AG04450 (cell line): ENCODE data around the gene LYRM4. TPM values are rescaled to one million over a fixed set of nuclear protein-coding genes. Genes with fewer than 3 reads are reported as not detected.

Experiments
- CTCF ChIA-PET: fragments of 300-600, 350-600 bp; formaldehyde crosslinking; extraction: SDS; loops from one replicate; lab custom pipeline; 2022; ENCODE audit warnings: antibody characterized with exemption, inconsistent platforms; lab: Charles Lee
- POLR2A ChIA-PET: fragments of 350-600 bp; formaldehyde crosslinking; extraction: SDS; loops from one replicate; lab custom pipeline; 2021; ENCODE audit warnings: antibody characterized with exemption, inconsistent platforms; lab: Yijun Ruan, JAX
- DNase-seq: peaks from one replicate; pipeline ENCODE4 v3.0.0-alpha.2; 2011; ENCODE audit warnings: low read depth, low spot score
- H3K27ac ChIP-seq: one replicate; pipeline ENCODE4 v1.5.1; 2012; ENCODE audit warnings: low read depth, low read length, control low read depth
- H3K27me3 ChIP-seq: one replicate; pipeline ENCODE4 v1.6.0; 2012; ENCODE audit warnings: low read length; ENCODE audit not compliant: control insufficient read depth, insufficient read depth
- H3K4me3 ChIP-seq: 2 replicates; pipeline ENCODE4 v1.5.1; 2011; ENCODE audit warnings: mild to moderate bottlenecking, low read depth, low read length, control low read depth
- H3K9me3 ChIP-seq: 2 replicates; pipeline ENCODE4 v1.5.1; 2012; ENCODE audit warnings: low read length; ENCODE audit not compliant: control insufficient read depth, insufficient read depth
- polyA plus RNA-seq: library from polyadenylated mRNA; depleted of rRNA; stranded (reverse); fragments of >200 nt; gene quantifications from 2 replicates; pipeline ENCODE4 v1.2.3, GENCODE V29; 2011
- TF ChIP-seq, protein P1 (sequence below): IDR thresholded peaks from 2 replicates; pipeline ENCODE4 v1.5.1; 2011; ENCODE audit warnings: low read depth, low read length, control low read depth, inconsistent platforms

Gene LYRM4
- polyA plus RNA-seq, 1 experiment = 41.4 TPM

DNA sequence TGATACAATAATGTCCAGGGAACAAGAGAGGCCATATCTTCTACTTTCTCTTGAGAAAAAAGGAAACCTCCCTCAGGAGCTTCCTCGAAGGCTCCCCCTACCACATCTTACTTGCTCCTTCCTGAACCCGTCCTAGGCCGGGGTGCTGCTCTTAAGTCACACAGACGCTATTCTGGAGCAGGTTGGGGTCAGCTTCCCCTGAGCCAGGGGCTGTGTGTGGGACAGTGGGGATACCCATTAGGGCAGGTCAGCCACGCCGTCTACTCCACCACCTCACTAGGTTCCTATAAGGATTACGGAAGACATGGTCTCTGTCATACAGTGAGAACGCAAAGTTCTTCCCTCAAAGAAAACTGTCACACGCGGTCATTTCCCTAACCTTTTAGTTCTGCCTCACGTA is 183.8 kb downstream of the LYRM4 start:
- POLR2A ChIA-PET = interaction anchor here (0.6 kb wide), 1 partner anchor 73 kb away, joined by 3 read pairs; the partner anchor contains the start of gene RPP40
- DNase-seq = no peak
- no peak overlapping the region for H3K27ac ChIP-seq
- TF ChIP-seq, protein P1, sequence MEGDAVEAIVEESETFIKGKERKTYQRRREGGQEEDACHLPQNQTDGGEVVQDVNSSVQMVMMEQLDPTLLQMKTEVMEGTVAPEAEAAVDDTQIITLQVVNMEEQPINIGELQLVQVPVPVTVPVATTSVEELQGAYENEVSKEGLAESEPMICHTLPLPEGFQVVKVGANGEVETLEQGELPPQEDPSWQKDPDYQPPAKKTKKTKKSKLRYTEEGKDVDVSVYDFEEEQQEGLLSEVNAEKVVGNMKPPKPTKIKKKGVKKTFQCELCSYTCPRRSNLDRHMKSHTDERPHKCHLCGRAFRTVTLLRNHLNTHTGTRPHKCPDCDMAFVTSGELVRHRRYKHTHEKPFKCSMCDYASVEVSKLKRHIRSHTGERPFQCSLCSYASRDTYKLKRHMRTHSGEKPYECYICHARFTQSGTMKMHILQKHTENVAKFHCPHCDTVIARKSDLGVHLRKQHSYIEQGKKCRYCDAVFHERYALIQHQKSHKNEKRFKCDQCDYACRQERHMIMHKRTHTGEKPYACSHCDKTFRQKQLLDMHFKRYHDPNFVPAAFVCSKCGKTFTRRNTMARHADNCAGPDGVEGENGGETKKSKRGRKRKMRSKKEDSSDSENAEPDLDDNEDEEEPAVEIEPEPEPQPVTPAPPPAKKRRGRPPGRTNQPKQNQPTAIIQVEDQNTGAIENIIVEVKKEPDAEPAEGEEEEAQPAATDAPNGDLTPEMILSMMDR = no peak
- H3K4me3 ChIP-seq = no peak overlapping the region
- CTCF ChIA-PET = no interaction called here
- H3K9me3 ChIP-seq = no peaks in the 10 kb centered on the region
- H3K27me3 ChIP-seq = peaks cover 6% of the 10 kb centered on the region

DNA sequence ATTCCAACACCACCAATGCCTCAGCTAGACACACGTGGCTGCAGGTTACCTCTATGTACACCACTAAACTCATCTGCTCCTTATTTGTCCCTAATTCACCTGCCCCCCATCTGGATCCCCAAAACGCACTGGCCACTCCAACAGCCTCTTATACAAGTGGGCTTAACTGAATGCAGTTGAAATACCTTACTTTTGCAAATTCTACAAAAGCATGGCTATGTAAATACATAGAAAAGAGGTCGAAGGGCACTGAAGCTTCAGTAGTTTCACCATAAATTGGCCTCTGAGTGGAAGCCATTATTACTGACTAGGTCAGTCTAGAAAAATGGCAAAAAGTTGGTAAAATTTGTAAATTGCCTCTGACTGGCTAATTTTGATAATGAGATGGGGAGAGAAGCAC is 186.8 kb downstream of the LYRM4 start:
- TF ChIP-seq, protein P1 = no peak
- POLR2A ChIA-PET = no interaction called here
- DNase-seq = no peak
- Histone ChIP-seq H3K4me3 (no peak overlapping the region), H3K9me3 (no peaks in the 10 kb centered on the region), H3K27me3 (peaks cover 6% of the 10 kb centered on the region), H3K27ac (no peak overlapping the region)
- CTCF ChIA-PET = no interaction called here

DNA sequence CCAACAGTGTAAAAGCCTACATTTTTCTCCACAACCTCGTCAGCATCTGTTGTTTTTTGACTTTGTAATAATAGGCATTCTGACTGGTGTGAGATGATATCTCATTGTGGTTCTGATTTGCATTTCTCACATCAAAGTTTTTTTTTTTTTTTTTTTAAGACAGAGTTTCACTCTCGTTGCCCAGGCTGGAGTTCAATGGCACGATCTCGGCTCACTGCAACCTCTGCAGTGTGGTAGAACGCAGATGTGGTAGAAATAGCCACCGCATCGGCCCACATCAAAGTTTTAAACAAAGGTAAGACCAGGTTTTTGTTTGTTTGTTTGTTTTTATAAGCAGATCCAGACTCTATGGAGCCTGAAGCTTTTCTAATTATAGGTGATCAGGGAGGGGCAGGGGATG is 188.3 kb downstream of the LYRM4 start:
- ChIA-PET CTCF (no interaction called here), POLR2A (no interaction called here)
- Histone ChIP-seq H3K27me3 (peaks cover 6% of the 10 kb centered on the region), H3K9me3 (peaks cover under 1% of the 10 kb centered on the region; the same call in 1 of the 2 replicates), H3K4me3 (no peak overlapping the region), H3K27ac (no peak overlapping the region)
- TF ChIP-seq, protein P1 = no peak
- no peak for DNase-seq

DNA sequence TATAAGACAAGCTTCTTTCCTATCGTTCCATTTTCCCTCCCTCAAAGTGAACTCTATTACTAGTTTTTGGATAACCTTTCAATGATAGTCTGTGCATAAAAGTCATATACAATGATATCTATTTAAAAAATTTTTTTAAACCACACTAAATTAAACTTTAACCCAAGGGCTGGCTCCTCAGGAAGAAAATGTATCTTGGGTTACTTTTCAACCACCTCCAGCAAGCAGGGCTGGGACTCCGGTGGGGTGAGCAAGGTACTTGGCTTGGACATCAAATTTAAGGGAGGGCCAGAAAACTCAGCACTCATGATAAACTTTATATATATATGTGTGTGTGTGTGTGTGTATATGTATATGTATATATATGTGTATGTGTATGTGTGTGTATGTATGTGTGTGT is 189.5 kb downstream of the LYRM4 start:
- Histone ChIP-seq H3K4me3 (no peak overlapping the region), H3K9me3 (peaks cover 10% of the 10 kb centered on the region), H3K27ac (no peak overlapping the region), H3K27me3 (peaks cover 6% of the 10 kb centered on the region)
- DNase-seq = no peak
- TF ChIP-seq, protein P1 = no peak
- CTCF ChIA-PET = no interaction called here
- POLR2A ChIA-PET = no interaction called here

DNA sequence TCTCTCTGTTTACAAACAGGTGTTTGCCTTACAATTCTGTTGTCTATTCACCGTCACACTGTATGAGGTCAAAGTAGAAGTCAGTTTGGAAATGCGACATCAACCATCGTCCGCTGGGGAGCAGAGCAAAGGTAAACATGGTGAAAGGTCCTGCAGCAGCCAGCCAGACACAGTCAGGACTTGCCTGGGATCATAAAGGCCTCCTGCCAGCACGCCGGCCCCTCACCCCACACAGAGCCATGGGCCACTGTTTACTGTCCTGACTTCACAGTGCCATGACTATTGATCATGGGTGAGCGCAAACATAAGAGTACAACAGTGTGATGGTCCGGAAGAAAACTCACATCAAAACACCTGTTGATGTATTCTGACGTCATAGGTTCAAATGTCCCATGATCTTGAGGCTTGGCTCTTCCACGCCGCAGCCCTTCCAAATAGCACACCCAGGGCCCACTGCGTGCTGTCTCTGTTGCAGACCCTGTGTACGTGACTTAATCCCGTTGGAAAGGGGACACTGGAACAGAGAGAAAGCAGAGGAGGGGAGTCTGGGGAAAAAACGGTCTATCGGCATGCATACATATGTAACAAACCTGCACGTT is 192.5 kb downstream of the LYRM4 start:
- ChIA-PET POLR2A (no interaction called here), CTCF (no interaction called here)
- no peak overlapping the region for H3K4me3 ChIP-seq
- TF ChIP-seq, protein P1 = no peak
- H3K27me3 ChIP-seq = no peaks in the 10 kb centered on the region
- H3K27ac ChIP-seq = no peak overlapping the region
- peaks cover 10% of the 10 kb centered on the region for H3K9me3 ChIP-seq
- DNase-seq = no peak
